ENCODE measurements around the gene MFSD11.
A peak's percentile ranks its signal among the peaks of the same experiment; 100 is the strongest.
"Not testable (repeated sequence)": the region's sequence is repeated elsewhere in the genome, so short reads cannot be mapped to it uniquely, and the experiment has no call there.

Gene MFSD11

DNA sequence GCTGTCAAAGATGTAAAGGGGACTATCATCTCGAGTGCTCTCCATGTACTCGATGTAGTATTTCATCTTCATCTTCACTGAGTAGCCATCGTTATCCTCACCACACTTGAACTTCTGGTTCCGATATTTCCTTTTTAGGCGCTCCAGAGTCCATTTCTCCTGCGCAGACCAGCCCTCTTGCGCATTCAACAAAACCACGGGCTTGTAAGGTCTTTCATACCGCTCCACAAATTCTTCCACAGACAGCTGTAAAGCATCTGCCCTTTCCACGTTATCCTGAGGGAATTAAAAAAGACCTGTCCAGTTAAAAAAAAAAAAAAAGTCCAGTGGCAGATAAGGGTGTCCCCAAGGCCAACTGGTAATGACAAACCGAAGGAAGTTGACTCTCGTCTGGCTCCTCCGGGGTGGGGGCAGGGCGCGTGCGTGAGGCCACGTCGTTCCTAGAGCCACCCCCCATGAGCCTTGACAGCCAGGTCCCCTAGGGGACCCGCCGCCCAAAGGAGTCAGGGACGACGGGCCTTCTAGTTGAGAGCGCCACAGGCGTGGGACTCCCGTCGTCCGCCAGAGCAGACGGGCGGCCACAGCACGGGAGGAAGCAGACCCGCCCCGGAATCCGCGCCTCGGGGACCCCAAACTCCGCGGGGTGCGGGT is 12.2 kb upstream of the MFSD11 start:
- TF ChIP-seq, protein P1, sequence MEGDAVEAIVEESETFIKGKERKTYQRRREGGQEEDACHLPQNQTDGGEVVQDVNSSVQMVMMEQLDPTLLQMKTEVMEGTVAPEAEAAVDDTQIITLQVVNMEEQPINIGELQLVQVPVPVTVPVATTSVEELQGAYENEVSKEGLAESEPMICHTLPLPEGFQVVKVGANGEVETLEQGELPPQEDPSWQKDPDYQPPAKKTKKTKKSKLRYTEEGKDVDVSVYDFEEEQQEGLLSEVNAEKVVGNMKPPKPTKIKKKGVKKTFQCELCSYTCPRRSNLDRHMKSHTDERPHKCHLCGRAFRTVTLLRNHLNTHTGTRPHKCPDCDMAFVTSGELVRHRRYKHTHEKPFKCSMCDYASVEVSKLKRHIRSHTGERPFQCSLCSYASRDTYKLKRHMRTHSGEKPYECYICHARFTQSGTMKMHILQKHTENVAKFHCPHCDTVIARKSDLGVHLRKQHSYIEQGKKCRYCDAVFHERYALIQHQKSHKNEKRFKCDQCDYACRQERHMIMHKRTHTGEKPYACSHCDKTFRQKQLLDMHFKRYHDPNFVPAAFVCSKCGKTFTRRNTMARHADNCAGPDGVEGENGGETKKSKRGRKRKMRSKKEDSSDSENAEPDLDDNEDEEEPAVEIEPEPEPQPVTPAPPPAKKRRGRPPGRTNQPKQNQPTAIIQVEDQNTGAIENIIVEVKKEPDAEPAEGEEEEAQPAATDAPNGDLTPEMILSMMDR (conservative IDR thresholded peaks at IDR 0.05; ENCODE audit: low read depth, low read length) = no peak
- peak overlapping the region; percentile 80 for H3K4me3 ChIP-seq (ENCODE audit: low read length)

DNA sequence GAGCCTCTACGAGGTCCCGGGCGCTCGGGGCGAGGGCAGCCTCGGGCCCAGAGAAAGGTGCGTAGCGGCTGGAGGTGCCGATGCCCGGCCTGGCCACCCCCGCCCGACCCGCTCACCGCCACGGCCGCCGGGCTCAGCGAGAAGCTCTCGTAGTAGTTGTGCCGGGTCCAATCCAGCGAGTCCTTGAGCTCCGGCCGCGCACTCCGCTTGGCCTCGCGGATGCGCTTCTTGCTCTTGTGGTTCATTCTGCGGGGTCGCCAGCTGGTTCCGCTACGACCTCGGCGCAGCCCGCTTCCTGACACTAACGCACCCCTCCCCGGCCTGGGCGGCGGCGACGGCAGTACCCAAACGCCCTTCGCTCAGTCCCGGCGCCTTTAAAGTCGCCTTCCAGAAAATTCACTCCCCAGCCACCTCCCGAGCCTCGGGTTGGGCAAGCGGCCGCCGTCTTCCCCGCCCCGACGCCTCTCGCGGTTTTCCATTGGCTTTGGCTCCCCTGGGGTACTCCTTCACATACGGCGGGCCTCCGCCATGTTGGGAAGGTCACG is 11.6 kb upstream of the MFSD11 start, which contains the start of gene JMJD6:
TSS of gene JMJD6 (minus strand) at position 376 of the 545 bp plus-strand sequence. CDS start at position 245, 131 bp downstream.
- TF ChIP-seq, protein P1 (conservative IDR thresholded peaks at IDR 0.05; ENCODE audit: low read depth, low read length) = no peak
- DNase-seq (ENCODE audit: low read depth) = peak; percentile 82
- peak within 1 kb of the TSS; percentile 80 for H3K4me3 ChIP-seq (ENCODE audit: low read length)

More for the DNA sequence above, 12.2 kb upstream of the MFSD11 start:
- no peak for DNase-seq (ENCODE audit: low read depth)

DNA sequence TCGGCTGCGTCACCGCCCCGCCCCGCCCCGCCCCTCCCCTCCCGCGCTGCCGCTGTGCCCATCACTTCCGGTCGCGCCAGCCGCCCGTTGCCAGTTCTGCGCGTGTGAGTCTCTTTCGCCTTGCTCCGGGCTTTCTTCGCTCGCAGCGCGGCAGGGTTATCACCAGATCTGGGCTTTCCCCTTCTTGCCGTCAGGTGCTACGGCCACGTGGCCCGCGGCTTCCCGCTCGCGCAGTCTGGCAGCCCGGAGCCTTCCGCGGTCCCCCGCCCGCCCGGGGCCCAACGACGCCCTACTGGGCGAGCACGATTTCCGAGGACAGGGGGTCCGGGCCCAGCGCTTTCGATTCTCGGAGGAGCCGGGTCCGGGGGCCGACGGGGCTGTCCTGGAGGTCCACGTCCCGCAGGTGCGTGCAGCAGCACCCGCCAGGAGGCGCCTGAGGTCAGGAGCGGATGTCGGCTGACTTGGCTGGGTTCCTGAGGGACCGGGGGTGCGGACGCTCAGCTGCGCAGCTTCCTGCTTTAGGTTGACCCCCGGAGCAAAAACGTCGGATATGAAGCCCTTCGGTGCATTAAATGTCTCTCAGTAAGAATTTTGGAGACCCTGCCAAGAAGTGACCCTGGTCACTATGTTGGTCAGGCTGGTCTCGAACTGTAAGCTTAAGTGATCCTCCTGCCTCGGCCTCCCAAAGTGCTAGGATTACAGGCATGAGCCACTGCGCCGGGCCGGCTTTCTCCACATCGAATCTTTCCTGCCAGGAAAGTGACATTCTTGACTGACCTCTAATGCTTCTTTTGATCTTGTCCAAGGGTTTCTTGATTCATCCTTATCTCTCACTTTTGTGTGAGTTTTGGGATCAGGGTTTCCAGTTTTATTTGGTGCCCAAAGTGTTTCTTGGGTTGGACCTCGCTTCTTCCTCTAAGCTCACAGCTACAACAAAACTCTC is 10.9 kb upstream of the MFSD11 start, which contains the start of gene METTL23:
TSS of gene METTL23 (plus strand) at position 64 of the 943 bp plus-strand sequence. CDS start 2,872 bp downstream, outside the sequence.
- TF ChIP-seq, protein P1 (conservative IDR thresholded peaks at IDR 0.05; ENCODE audit: low read depth, low read length) = peak; percentile 73
- H3K4me3 ChIP-seq (ENCODE audit: low read length) = peak within 1 kb of the TSS; percentile 80
- DNase-seq (ENCODE audit: low read depth) = no peak

DNA sequence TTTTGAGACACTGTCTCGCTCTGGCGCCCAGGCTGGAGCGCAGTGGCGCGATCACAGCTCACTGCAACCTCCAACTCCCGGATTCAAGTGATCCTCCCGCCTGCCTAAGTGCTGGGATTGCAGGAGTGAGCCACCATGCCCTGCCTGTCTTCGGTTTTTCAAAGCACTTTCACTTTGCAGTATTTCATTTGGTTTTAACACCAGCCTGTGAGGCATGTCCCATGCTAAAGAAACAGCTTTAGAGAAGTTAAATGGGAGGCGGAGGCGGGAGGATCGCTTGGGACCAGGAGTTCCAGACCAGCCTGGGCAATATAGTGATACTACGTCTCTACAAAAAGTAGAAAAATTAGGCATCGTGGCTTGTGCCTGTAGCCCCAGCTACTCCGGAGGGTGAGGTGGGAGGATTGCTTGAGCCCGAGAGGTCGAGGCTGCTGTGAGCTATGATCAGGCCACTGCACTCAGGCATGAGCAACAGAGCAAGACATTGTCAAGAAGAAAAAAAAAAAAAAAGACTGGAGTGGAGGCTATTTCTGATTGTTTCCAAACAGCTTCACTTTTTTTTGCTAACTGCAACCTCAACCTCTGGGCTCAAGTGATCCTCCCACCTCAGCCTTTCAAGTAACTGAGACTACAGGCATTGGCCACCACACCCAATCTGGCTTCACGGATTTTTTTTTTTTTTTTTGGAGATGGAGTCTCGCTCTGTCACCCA is 10.0 kb upstream of the MFSD11 start:
- TF ChIP-seq, protein P1 (conservative IDR thresholded peaks at IDR 0.05; ENCODE audit: low read depth, low read length) = no peak
- peak overlapping the region; percentile 80 for H3K4me3 ChIP-seq (ENCODE audit: low read length)
- DNase-seq (ENCODE audit: low read depth) = no peak

DNA sequence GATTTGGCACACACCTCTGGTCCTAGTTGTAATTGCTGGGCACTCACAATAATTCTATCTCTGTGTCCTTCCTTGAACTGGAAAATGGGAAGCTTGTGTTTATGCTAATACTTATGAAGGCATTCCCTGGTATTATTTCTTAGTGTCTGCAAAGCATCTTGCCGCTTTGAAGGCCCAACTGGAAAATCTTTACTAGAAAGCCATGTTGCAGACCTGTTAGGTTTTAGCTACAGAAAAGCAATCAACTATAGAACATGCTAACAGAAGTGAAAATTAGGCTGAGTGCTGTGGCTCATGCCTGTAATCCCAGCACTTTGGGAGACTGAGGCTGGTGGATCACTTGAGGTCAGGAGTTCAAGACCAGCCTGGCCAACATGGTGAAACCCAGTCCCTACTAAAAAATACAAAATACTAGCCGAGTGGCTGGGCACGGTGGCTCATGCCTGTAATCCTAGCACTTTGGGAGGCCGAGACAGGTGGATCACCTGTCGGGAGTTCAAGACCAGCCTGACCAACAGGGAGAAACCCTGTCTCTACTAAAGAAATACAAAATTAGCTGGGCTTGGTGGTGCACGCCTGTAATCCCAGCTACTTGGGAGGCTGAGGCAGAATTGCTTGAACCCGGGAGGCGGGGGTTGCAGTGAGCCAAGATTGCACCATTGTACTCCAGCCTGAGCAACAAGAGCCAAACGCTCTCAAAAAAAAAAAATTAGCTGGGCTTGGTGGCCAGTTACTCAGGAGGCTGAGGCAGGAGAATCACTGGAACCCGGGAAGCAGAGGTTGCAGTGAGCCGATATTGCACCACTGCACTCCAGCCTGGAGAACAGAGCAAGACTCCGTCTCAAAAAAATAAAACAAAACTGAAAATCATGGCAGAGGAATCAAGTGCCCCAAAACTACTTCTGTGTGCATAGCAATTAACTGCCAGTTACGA is 5.9 kb upstream of the MFSD11 start:
- not testable (repeated sequence) for DNase-seq (ENCODE audit: low read depth); H3K4me3 ChIP-seq (ENCODE audit: low read length)

DNA sequence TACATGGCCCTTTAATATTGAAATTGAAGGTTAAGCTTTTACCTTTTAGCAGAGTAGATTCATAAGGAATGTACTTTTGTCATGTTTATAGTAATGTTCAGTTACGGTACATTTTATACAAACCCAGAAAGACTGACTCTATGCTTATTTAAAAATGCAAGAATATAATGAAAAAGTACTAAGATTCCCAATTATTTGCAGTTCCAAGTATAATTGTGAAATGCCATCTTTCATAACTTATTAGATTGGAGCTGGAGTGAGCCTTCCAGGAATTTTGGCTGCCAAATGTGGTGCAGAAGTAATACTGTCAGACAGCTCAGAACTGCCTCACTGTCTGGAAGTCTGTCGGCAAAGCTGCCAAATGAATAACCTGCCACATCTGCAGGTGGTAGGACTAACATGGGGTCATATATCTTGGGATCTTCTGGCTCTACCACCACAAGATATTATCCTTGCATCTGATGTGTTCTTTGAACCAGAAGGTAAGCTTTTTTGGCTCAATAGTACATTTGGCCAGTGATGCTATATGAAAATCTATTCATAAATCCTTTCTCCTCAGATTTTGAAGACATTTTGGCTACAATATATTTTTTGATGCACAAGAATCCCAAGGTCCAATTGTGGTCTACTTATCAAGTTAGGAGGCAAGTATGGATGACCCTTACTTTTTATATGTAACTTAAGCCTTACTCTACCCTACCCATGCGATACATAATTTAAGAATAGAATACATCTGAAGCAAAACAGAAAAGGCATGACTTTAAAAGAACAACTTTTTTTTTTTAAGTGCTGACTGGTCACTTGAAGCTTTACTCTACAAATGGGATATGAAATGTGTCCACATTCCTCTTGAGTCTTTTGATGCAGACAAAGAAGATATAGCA is 4.9 kb upstream of the MFSD11 start:
- no peak for DNase-seq (ENCODE audit: low read depth)
- TF ChIP-seq, protein P1 (conservative IDR thresholded peaks at IDR 0.05; ENCODE audit: low read depth, low read length) = no peak
- H3K4me3 ChIP-seq (ENCODE audit: low read length) = peak overlapping the region; percentile 11
